COLO829 (cell line): Measurements from ENCODE around the gene OMP.

Experiments
- DNase-seq: peaks from one replicate; pipeline ENCODE4 v3.0.0; 2012; ENCODE audit warnings: low spot score

The OMP gene

GRCh38 chr11:77124488-77124887 lies 21.8 kb downstream of the OMP start:
- DNase-seq: no peak

- DNase-seq: no peak
Observed at GRCh38 chr11:77125191-77125590, 22.6 kb downstream of the OMP start.

GRCh38 chr11:77125695-77126094 lies 23.1 kb downstream of the OMP start:
- no peak for DNase-seq

- no peak for DNase-seq
Observed at GRCh38 chr11:77126156-77126775, 23.6 kb downstream of the OMP start.

GRCh38 chr11:77126861-77127234 lies 24.2 kb downstream of the OMP start:
- no peak for DNase-seq

- DNase-seq: peak; percentile 25
Observed at GRCh38 chr11:77127235-77127911, 24.7 kb downstream of the OMP start.

GRCh38 chr11:77127920-77128691 lies 25.5 kb downstream of the OMP start, which contains the start of gene MYO7A:
TSS of gene MYO7A (plus strand) at chr11:77128246. CDS start at chr11:77130635, 2,389 bp downstream.
- no peak for DNase-seq

- DNase-seq: no peak
Observed at GRCh38 chr11:77129069-77129841, 26.6 kb downstream of the OMP start.

GRCh38 chr11:77129842-77130756 lies 27.5 kb downstream of the OMP start:
- DNase-seq: no peak

- DNase-seq: no peak
Observed at GRCh38 chr11:77130763-77131513, 28.3 kb downstream of the OMP start.

GRCh38 chr11:77131560-77131959 lies 28.9 kb downstream of the OMP start:
- no peak for DNase-seq

- no peak for DNase-seq
Observed at GRCh38 chr11:77135069-77135468, 32.4 kb downstream of the OMP start.

- peak; percentile 13 for DNase-seq
Observed at GRCh38 chr11:77136074-77136473, 33.4 kb downstream of the OMP start.

GRCh38 chr11:77136784-77137420 lies 34.3 kb downstream of the OMP start:
- DNase-seq: no peak

- no peak for DNase-seq
Observed at GRCh38 chr11:77137421-77137820, 34.8 kb downstream of the OMP start.

GRCh38 chr11:77138106-77138649 lies 35.5 kb downstream of the OMP start:
- no peak for DNase-seq

- no peak for DNase-seq
Observed at GRCh38 chr11:77139201-77139600, 36.6 kb downstream of the OMP start.

- no peak for DNase-seq
Observed at GRCh38 chr11:77140231-77140851, 37.7 kb downstream of the OMP start.

GRCh38 chr11:77141034-77141433 lies 38.4 kb downstream of the OMP start:
- DNase-seq: no peak
